ENCODE results near the gene ADAMTS13. TPM values are rescaled to one million over a fixed set of nuclear protein-coding genes. Genes with fewer than 3 reads are reported as not detected.

Gene ADAMTS13
- total RNA-seq, 1 donor from 2014 or later = 0.53 TPM

GRCh38 chr9:133454943-133455673 lies 32.9 kb downstream of the ADAMTS13 start:
- Histone ChIP-seq H3K36me3 (ENCODE audit: control insufficient read depth, insufficient read depth, low read length) (no peaks in the 10 kb centered on the region), H3K4me3 (ENCODE audit: low read depth, low read length) (no peak overlapping the region), H3K27me3 (ENCODE audit: control insufficient read depth, insufficient read depth, low read length) (no peaks in the 10 kb centered on the region)
- DNase-seq (ENCODE audit: low read depth) = no peak
- TF ChIP-seq, protein P1, sequence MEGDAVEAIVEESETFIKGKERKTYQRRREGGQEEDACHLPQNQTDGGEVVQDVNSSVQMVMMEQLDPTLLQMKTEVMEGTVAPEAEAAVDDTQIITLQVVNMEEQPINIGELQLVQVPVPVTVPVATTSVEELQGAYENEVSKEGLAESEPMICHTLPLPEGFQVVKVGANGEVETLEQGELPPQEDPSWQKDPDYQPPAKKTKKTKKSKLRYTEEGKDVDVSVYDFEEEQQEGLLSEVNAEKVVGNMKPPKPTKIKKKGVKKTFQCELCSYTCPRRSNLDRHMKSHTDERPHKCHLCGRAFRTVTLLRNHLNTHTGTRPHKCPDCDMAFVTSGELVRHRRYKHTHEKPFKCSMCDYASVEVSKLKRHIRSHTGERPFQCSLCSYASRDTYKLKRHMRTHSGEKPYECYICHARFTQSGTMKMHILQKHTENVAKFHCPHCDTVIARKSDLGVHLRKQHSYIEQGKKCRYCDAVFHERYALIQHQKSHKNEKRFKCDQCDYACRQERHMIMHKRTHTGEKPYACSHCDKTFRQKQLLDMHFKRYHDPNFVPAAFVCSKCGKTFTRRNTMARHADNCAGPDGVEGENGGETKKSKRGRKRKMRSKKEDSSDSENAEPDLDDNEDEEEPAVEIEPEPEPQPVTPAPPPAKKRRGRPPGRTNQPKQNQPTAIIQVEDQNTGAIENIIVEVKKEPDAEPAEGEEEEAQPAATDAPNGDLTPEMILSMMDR (IDR thresholded peaks at IDR 0.05; ENCODE audit: insufficient read depth, low read length, severe bottlenecking) = no peak
- FAIRE-seq = no peak

DNA sequence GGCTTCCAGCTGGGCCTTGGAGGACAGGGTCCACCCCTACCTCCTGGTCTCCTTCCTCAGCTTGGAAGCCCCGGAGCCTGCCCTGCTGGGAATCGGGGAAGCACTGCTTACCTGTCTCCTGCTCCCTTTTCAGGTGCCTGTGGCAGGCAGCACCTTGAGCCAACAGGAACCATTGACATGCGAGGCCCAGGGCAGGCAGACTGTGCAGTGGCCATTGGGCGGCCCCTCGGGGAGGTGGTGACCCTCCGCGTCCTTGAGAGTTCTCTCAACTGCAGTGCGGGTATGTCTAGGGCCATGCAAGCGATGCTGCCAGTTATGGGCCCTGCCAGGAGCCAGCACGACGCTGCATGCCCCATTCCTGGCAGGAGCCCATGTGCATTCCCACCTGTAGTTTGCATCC lies 33.8 kb downstream of the ADAMTS13 start:
- Histone ChIP-seq H3K27me3 (ENCODE audit: control insufficient read depth, insufficient read depth, low read length) (no peaks in the 10 kb centered on the region), H3K36me3 (ENCODE audit: control insufficient read depth, insufficient read depth, low read length) (no peaks in the 10 kb centered on the region), H3K4me3 (ENCODE audit: low read depth, low read length) (no peak overlapping the region)
- DNase-seq (ENCODE audit: low read depth) (no peak), FAIRE-seq (no peak)
- TF ChIP-seq, protein P1 (IDR thresholded peaks at IDR 0.05; ENCODE audit: insufficient read depth, low read length, severe bottlenecking) = no peak

DNA sequence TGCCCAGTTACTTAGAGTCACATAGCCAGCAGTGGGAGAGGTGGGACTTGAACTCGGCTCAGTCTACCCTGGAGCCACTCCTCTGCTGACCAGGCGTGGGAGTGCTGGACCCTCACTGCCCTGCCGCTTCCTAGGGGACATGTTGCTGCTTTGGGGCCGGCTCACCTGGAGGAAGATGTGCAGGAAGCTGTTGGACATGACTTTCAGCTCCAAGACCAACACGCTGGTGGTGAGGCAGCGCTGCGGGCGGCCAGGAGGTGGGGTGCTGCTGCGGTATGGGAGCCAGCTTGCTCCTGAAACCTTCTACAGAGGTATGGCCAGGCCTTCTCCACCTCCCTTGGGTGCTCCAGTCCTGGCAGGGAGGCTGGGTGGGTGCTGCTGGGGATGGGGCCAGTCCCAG lies 34.2 kb downstream of the ADAMTS13 start:
- Histone ChIP-seq H3K4me3 (ENCODE audit: low read depth, low read length) (no peak overlapping the region), H3K27me3 (ENCODE audit: control insufficient read depth, insufficient read depth, low read length) (no peaks in the 10 kb centered on the region), H3K36me3 (ENCODE audit: control insufficient read depth, insufficient read depth, low read length) (no peaks in the 10 kb centered on the region)
- TF ChIP-seq, protein P1 (IDR thresholded peaks at IDR 0.05; ENCODE audit: insufficient read depth, low read length, severe bottlenecking) = no peak
- no peak for FAIRE-seq
- DNase-seq (ENCODE audit: low read depth) = no peak

DNA sequence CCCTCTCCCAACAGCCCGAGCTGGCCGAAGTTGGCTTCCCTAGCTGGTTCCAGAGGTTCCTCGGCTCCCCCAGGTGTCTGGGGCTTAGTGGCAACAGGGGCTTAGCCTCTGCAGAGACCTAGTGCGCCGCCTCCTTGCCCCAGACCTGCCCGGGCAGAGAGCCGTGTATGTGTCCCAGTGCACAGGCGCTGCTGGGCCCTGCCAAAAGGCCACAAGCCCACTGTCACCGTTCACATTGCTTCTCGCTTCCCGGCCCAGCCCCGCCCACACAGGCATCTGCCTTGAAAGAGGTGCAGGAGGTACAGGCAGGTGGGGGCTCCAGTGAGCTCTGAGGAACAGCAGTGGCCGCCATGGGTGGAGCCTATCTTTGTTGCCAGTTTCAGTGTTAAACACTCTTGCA lies 35.1 kb downstream of the ADAMTS13 start:
- Histone ChIP-seq H3K36me3 (ENCODE audit: control insufficient read depth, insufficient read depth, low read length) (no peaks in the 10 kb centered on the region), H3K27me3 (ENCODE audit: control insufficient read depth, insufficient read depth, low read length) (no peaks in the 10 kb centered on the region), H3K4me3 (ENCODE audit: low read depth, low read length) (no peak overlapping the region)
- no peak for DNase-seq (ENCODE audit: low read depth)
- TF ChIP-seq, protein P1 (IDR thresholded peaks at IDR 0.05; ENCODE audit: insufficient read depth, low read length, severe bottlenecking) = no peak
- no peak for FAIRE-seq

DNA sequence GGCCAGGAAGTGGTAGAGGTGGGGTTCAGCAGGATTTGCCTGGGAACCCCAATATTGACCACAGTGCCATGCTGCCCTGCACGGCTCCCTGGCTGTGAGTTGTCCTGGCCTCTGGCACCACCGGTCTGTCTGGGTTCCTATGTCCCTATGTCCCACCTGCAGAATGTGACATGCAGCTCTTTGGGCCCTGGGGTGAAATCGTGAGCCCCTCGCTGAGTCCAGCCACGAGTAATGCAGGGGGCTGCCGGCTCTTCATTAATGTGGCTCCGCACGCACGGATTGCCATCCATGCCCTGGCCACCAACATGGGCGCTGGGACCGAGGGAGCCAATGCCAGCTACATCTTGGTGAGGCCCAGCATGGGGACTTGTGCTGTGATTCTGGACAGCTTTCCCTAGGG lies 35.6 kb downstream of the ADAMTS13 start:
- TF ChIP-seq, protein P1 (IDR thresholded peaks at IDR 0.05; ENCODE audit: insufficient read depth, low read length, severe bottlenecking) = no peak
- Histone ChIP-seq H3K27me3 (ENCODE audit: control insufficient read depth, insufficient read depth, low read length) (no peaks in the 10 kb centered on the region), H3K4me3 (ENCODE audit: low read depth, low read length) (no peak overlapping the region), H3K36me3 (ENCODE audit: control insufficient read depth, insufficient read depth, low read length) (no peaks in the 10 kb centered on the region)
- FAIRE-seq (no peak), DNase-seq (ENCODE audit: low read depth) (no peak)
